Urinary bladder (tissue), 4 donors: Measurements from ENCODE around the gene HPSE2. TPM values are rescaled to one million over a fixed set of nuclear protein-coding genes. Genes with fewer than 3 reads are reported as not detected.
"Not testable (repeated sequence)": the region's sequence is repeated elsewhere in the genome, so short reads cannot be mapped to it uniquely, and the experiment has no call there.

Source experiments
- DNase-seq: peaks from one replicate; pipeline ENCODE4 v3.0.0-alpha.2; 2015; ENCODE audit errors: extremely low spot score
- H3K27ac ChIP-seq: one replicate; pipeline ENCODE4 v1.5.1; 2013; ENCODE audit warnings: low read depth, mild to moderate bottlenecking, moderate library complexity
- H3K36me3 ChIP-seq: one replicate; pipeline ENCODE4 v1.6.1; 2013; ENCODE audit warnings: mild to moderate bottlenecking, moderate library complexity; ENCODE audit not compliant: insufficient read depth
- H3K4me1 ChIP-seq: one replicate; pipeline ENCODE4 v1.6.1; 2013; ENCODE audit warnings: mild to moderate bottlenecking, moderate library complexity; ENCODE audit not compliant: insufficient read depth
- H3K4me3 ChIP-seq: one replicate; pipeline ENCODE4 v1.5.1; 2013; ENCODE audit warnings: low read depth, low read length
- whole genome bisulfite sequencing: extraction: QIAGEN DNeasy Blood & Tissue Kit; methylation state at CpG from one replicate; pipeline ENCODE4 v1.1.7; 2013; 5-methylcytosine and 5-hydroxymethylcytosine counted together
- polyA plus RNA-seq: library from polyadenylated mRNA; stranded (reverse); fragments of 200-250 nt; gene quantifications from one replicate; pipeline ENCODE4 v1.2.3, GENCODE V29; 2013
- total RNA-seq: library from RNA; depleted of rRNA; stranded (reverse); fragments of >200 nt; gene quantifications from one replicate; pipeline ENCODE4 v1.2.3, GENCODE V29; 2014
- donor health status: healthy with polysubstance abuse.
- donor health status: healthy.

HPSE2 gene
- total and polyA plus RNA-seq, 2 donors, result 46.3 to 48.1 TPM

GRCh38 chr10:99008054-99008453, 227.6 kb downstream of the HPSE2 start:
- H3K4me3 ChIP-seq, result no peak overlapping the region
- 17% methylated on average over 2 of the region's 2 CpGs for WGBS
- DNase-seq, result no peak
- no peaks in the 10 kb centered on the region for H3K4me1 ChIP-seq
- no peaks in the 10 kb centered on the region for H3K36me3 ChIP-seq
- H3K27ac ChIP-seq, result no peak overlapping the region

GRCh38 chr10:99007457-99007856, 228.2 kb downstream of the HPSE2 start:
- Histone ChIP-seq H3K36me3 (no peaks in the 10 kb centered on the region), H3K4me3 (no peak overlapping the region), H3K4me1 (no peaks in the 10 kb centered on the region), H3K27ac (no peak overlapping the region)
- DNase-seq, result no peak

GRCh38 chr10:99005254-99005653, 230.4 kb downstream of the HPSE2 start:
- Histone ChIP-seq H3K36me3 (no peaks in the 10 kb centered on the region), H3K27ac (no peak overlapping the region), H3K4me1 (no peaks in the 10 kb centered on the region), H3K4me3 (no peak overlapping the region)
- 92% methylated on average over 1 of the region's 1 CpG for WGBS
- DNase-seq, result no peak

GRCh38 chr10:99004738-99005137, 230.9 kb downstream of the HPSE2 start:
- WGBS, result 99% methylated on average over 1 of the region's 1 CpG
- no peak overlapping the region for H3K4me3 ChIP-seq
- H3K4me1 ChIP-seq, result no peaks in the 10 kb centered on the region
- no peak overlapping the region for H3K27ac ChIP-seq
- no peaks in the 10 kb centered on the region for H3K36me3 ChIP-seq
- DNase-seq, result no peak

- Histone ChIP-seq H3K4me3 (no peak overlapping the region), H3K36me3 (no peaks in the 10 kb centered on the region), H3K4me1 (no peaks in the 10 kb centered on the region), H3K27ac (no peak overlapping the region)
- DNase-seq, result no peak
- WGBS, result 98% methylated on average over 1 of the region's 1 CpG
Measured at GRCh38 chr10:99002392-99002791, 233.3 kb downstream of the HPSE2 start.

GRCh38 chr10:98997596-98997995, 238.1 kb downstream of the HPSE2 start:
- WGBS, result 46% methylated on average over 4 of the region's 4 CpGs
- no peak for DNase-seq
- H3K36me3 ChIP-seq, result no peaks in the 10 kb centered on the region

DNA sequence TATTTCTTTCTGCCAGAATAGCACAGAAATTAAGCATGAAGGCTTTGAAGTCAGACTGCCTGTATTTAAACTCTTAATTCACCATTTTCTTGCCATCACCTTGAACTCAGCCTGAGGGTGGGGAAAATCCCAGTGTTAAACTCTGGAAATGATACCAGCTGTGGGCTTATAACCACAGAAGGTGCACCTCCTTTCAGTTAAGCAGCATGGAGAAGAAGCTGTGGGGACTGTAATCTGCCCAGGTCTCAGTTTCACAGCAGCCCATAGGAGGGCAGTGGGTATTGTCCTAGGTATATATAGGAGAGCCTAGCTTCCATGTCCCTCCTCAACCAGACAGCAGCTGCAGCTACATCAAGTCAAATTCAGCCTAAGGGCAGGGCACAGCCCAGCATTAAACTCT, 241.6 kb downstream of the HPSE2 start:
- Histone ChIP-seq H3K27ac (no peak overlapping the region), H3K36me3 (no peaks in the 10 kb centered on the region), H3K4me1 (no peaks in the 10 kb centered on the region), H3K4me3 (no peak overlapping the region)
- no peak for DNase-seq

More at GRCh38 chr10:98997596-98997995, 238.1 kb downstream of the HPSE2 start:
- no peaks in the 10 kb centered on the region for H3K4me1 ChIP-seq
- H3K27ac ChIP-seq, result no peak overlapping the region
- no peak overlapping the region for H3K4me3 ChIP-seq

DNA sequence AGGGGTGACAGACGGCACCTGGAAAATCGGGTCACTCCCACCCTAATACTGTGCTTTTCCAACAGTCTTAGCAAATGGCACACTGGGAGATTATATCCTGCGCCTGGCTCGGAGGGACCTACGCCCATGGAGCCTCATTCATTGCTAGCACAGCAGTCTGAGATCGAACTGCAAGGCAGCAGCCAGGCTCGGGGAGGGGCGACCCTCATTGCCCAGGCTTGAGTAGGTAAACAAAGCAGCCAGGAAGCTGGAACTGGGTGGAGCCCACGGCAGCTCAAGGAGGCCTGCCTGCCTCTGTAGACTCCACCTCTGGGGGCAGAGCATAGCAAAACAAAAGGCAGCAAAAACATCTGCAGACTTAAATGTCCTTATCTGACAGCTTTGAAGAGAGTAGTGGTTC, 251.9 kb downstream of the HPSE2 start:
- not testable (repeated sequence) for DNase-seq, H3K36me3 ChIP-seq, H3K4me3 ChIP-seq, H3K27ac ChIP-seq, H3K4me1 ChIP-seq
- WGBS, result 88% methylated on average over 9 of the region's 9 CpGs

DNA sequence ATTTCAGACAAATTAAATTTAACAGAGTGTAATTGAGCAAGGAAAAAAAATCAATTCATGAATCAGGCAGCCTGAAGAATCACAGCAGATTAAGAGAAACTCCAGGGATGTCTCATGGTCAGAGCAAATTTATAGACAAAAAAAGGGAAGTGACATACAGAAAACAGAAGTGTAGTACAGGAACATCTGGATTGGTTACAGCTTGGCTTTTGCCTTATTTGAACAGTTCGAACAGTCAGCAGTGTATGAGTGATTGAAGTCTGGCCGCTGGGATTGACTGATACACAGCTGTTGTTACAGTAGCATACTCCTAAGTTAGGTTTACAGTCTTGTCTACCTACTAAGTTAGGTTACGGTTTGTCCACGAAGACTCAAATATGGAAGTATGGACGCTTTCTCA, 255.3 kb downstream of the HPSE2 start:
- DNase-seq, result no peak
- H3K4me3 ChIP-seq, result no peak overlapping the region
- H3K27ac ChIP-seq, result no peak overlapping the region
- H3K36me3 ChIP-seq, result no peaks in the 10 kb centered on the region
- 93% methylated on average over 5 of the region's 5 CpGs for WGBS
- no peaks in the 10 kb centered on the region for H3K4me1 ChIP-seq

DNA sequence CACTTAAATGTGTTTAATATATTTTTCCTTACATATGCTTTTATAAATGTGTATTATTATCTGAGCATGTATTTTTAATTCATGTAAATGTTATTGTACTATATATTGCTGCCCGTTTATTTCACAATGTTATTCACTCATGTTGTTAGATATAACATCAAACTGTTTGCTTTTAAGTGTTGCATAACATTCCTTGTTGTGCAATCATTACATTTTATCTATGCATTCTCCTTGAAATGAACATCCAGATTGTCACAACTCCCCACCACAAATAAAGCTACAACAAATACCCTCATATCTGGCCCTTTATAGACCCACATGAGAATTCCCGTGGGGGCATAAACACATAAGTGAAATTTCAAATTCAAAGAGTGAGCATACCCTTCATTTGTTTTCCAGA, 264.2 kb downstream of the HPSE2 start:
- H3K4me1 ChIP-seq, result no peaks in the 10 kb centered on the region
- no peaks in the 10 kb centered on the region for H3K36me3 ChIP-seq
- no peak overlapping the region for H3K4me3 ChIP-seq
- WGBS, result 78% methylated on average over 2 of the region's 2 CpGs
- H3K27ac ChIP-seq, result no peak overlapping the region
- DNase-seq, result no peak

DNA sequence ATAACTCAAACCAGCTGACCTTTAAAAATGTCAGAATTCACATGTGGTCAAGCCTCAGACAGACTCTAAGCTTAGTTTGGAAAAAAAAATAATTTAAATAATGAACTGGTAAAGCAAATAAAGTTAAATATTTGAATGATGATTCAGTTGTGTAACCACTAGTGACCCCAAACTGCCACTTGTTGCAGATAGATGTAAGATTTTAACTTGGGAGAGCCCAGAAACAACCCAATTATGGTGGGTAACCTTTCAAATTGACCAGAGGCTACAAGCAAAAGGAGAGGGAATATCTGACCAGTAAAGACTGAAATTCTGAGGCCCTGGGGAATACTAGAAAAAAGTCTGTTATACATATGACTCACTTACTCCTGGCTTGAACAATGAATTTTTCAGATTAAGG, 268.1 kb downstream of the HPSE2 start:
- H3K4me1 ChIP-seq, result no peaks in the 10 kb centered on the region
- H3K4me3 ChIP-seq, result no peak overlapping the region
- no peak overlapping the region for H3K27ac ChIP-seq
- no peak for DNase-seq
- H3K36me3 ChIP-seq, result no peaks in the 10 kb centered on the region

- 61% methylated on average over 2 of the region's 2 CpGs for WGBS
- no peak overlapping the region for H3K27ac ChIP-seq
- DNase-seq, result no peak
- no peaks in the 10 kb centered on the region for H3K36me3 ChIP-seq
- no peaks in the 10 kb centered on the region for H3K4me1 ChIP-seq
- no peak overlapping the region for H3K4me3 ChIP-seq
Measured at GRCh38 chr10:98963608-98964007, 272.0 kb downstream of the HPSE2 start.

DNA sequence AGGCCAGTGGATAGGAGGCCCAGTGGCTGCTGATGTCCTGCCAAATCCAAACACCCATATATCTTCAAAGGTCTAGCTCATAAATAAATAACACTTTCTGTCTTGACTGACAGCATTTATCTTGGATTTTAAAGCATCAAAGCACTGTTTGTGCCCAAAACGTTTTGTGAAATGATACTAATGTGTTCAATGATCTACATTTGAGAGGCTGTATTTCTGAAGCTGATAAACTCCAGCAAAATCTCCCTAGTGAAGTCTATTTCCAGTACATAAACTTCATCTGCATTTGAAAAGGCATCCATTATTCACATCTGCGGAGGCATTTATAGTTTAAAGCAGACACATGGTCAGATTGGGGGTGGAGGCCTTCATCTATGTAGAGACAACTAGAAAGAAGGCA, 276.3 kb downstream of the HPSE2 start:
- Histone ChIP-seq H3K27ac (no peak overlapping the region), H3K4me3 (no peak overlapping the region), H3K36me3 (no peaks in the 10 kb centered on the region), H3K4me1 (no peaks in the 10 kb centered on the region)
- WGBS, result 19% methylated on average over 2 of the region's 2 CpGs
- DNase-seq, result no peak

GRCh38 chr10:98957801-98958200, 277.9 kb downstream of the HPSE2 start:
- Histone ChIP-seq H3K4me3 (no peak overlapping the region), H3K27ac (no peak overlapping the region), H3K36me3 (no peaks in the 10 kb centered on the region), H3K4me1 (no peaks in the 10 kb centered on the region)
- 23% methylated on average over 3 of the region's 3 CpGs for WGBS
- peak; percentile 57 for DNase-seq

DNA sequence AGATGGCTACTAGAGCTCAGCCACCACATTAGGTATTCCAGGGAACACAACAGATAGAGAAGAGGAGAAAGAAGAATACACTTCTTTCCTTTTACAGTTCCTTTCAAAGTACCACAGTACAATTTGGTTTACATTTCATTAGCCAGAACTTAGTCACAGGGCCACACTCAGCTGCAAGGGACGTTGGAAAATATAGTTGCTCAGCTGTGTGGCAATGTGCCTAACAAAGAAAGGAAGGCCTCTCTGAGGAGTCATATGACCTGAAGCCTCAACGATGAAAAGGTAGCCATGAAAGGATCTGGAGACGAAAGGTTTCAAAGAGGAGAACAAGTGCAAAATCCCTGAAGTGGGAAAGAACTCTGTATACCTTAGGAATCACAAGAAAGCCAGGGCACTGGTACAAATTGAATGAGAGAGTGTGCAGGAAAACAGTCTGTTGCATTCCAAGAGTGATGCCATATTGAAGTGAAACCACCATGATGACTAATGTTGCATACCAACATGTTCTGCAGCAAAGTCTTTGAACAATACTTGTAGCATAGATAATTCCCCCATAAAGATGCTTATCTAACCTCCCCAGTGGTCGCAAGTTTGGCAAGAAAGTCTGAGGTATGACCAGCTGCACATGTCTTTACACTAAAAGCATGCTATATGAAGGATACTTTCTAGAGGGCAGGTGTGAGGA, 278.9 kb downstream of the HPSE2 start:
- H3K4me1 ChIP-seq, result no peaks in the 10 kb centered on the region
- DNase-seq, result no peak
- no peak overlapping the region for H3K4me3 ChIP-seq
- H3K27ac ChIP-seq, result no peak overlapping the region
- H3K36me3 ChIP-seq, result no peaks in the 10 kb centered on the region
- WGBS, result 59% methylated on average over 4 of the region's 4 CpGs
